ENCODE data around the gene NRXN3.

NRXN3 gene

GRCh38 chr14:78170203-78170602 lies at the start of gene NRXN3:
Gene NRXN3, plus strand, starts transcription at chr14:78170373. Its CDS starts 72,721 bp downstream, at chr14:78243094.
- TF ChIP-seq JUND (IDR thresholded peaks at IDR 0.05; ENCODE audit: low read depth): no peak
- peak in 1 of 2 experiments; percentile 30 for DNase-seq (ENCODE audit: low read depth in 1 of 2, low spot score in 1 of 2)
- in situ Hi-C loops (cut with HindIII; ENCODE audit: low pct_unique_long_range_greater_than_20kb, low sequenced_read_pairs): no loop called here

GRCh38 chr14:78122436-78122835 lies 47.7 kb upstream of the NRXN3 start:
- in situ Hi-C loops (cut with HindIII; ENCODE audit: low pct_unique_long_range_greater_than_20kb, low sequenced_read_pairs): no loop called here
- no peak for TF ChIP-seq JUND (IDR thresholded peaks at IDR 0.05; ENCODE audit: low read depth)
- no peak for DNase-seq (ENCODE audit: low read depth in 1 of 2, low spot score in 1 of 2)

- in situ Hi-C loops (cut with HindIII; ENCODE audit: low pct_unique_long_range_greater_than_20kb, low sequenced_read_pairs): no loop called here
- no peak for TF ChIP-seq JUND (IDR thresholded peaks at IDR 0.05; ENCODE audit: low read depth)
These were observed 46.4 kb upstream of the NRXN3 start for GRCh38 chr14:78123650-78124253.

DNA sequence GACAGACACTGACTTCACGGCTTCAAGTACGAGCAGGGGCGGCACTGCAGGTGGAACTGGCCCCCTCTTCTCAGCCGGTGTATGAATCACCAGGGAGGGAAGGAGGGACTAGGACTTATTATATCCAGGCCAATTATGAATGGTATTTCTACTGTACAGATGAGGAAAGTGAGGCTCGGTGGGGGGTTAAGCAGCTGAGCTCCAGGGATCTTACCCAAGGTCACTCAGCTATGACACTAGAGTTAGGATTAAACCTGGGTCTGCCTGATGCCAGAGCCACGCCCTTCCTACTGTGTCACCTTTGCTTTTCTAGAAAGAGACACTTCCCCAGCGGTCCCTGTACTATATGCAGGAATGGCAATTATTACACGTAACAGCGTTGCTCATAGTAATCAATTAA lies 42.2 kb upstream of the NRXN3 start:
- in situ Hi-C loops (cut with HindIII; ENCODE audit: low pct_unique_long_range_greater_than_20kb, low sequenced_read_pairs): no loop called here
- no peak for TF ChIP-seq JUND (IDR thresholded peaks at IDR 0.05; ENCODE audit: low read depth)
- no peak for DNase-seq (ENCODE audit: low read depth in 1 of 2, low spot score in 1 of 2)

More at GRCh38 chr14:78123650-78124253, 46.4 kb upstream of the NRXN3 start:
- no peak for DNase-seq (ENCODE audit: low read depth in 1 of 2, low spot score in 1 of 2)

- in situ Hi-C loops (cut with HindIII; ENCODE audit: low pct_unique_long_range_greater_than_20kb, low sequenced_read_pairs): no loop called here
- no peak for TF ChIP-seq JUND (IDR thresholded peaks at IDR 0.05; ENCODE audit: low read depth)
- DNase-seq (ENCODE audit: low read depth in 1 of 2, low spot score in 1 of 2): no peak
These were observed 40.8 kb upstream of the NRXN3 start for GRCh38 chr14:78129375-78129774.

DNA sequence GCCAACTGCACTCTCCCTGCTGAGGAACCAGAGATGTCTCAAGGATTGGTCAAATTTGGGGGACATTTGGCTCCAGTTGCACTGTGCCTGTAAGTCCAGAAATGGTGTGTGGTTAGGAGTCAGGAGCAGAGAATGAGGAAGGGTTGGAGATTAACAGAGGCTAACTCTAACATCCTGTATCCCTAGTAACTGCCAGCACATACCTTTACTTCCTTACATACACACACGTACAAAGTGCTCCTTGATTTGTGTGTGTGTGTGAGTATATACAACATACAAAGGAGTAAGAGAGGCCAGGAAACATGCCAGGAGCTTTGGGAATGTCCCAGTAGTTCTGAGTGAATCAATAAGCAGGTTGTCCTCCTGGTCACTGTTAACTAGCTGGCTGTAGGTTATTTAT lies 39.8 kb upstream of the NRXN3 start:
- in situ Hi-C loops (cut with HindIII; ENCODE audit: low pct_unique_long_range_greater_than_20kb, low sequenced_read_pairs): no loop called here
- DNase-seq (ENCODE audit: low read depth in 1 of 2, low spot score in 1 of 2): no peak
- no peak for TF ChIP-seq JUND (IDR thresholded peaks at IDR 0.05; ENCODE audit: low read depth)

GRCh38 chr14:78131201-78131600 lies 39.0 kb upstream of the NRXN3 start:
- in situ Hi-C loops (cut with HindIII; ENCODE audit: low pct_unique_long_range_greater_than_20kb, low sequenced_read_pairs): no loop called here
- no peak for TF ChIP-seq JUND (IDR thresholded peaks at IDR 0.05; ENCODE audit: low read depth)
- no peak for DNase-seq (ENCODE audit: low read depth in 1 of 2, low spot score in 1 of 2)

GRCh38 chr14:78131616-78132015 lies 38.6 kb upstream of the NRXN3 start:
- in situ Hi-C loops (cut with HindIII; ENCODE audit: low pct_unique_long_range_greater_than_20kb, low sequenced_read_pairs): no loop called here
- no peak for DNase-seq (ENCODE audit: low read depth in 1 of 2, low spot score in 1 of 2)
- TF ChIP-seq JUND (IDR thresholded peaks at IDR 0.05; ENCODE audit: low read depth): no peak

DNA sequence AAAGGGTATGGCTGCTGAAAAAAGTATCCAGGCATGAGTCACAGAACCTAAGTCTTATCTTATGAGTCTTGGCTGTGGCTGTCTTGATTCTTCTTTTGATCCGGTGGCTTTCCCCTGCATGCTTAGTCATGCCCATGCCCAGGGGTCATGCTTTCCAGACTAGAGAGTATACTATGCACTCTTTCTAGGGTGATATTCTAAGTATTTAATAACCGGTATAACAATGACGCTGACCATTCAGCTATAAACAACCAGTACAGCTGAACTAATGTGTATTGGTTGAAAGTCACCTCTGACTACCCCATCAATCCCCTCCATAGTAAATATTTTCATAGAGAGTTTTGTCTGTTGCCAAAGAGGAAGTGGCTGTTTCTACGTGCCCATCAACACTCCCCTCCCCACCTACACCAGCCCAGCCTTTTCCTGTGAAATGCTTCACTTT lies 34.7 kb upstream of the NRXN3 start:
- no peak for TF ChIP-seq JUND (IDR thresholded peaks at IDR 0.05; ENCODE audit: low read depth)
- no peak for DNase-seq (ENCODE audit: low read depth in 1 of 2, low spot score in 1 of 2)
- in situ Hi-C loops (cut with HindIII; ENCODE audit: low pct_unique_long_range_greater_than_20kb, low sequenced_read_pairs): no loop called here

GRCh38 chr14:78136695-78137094 lies 33.5 kb upstream of the NRXN3 start:
- in situ Hi-C loops (cut with HindIII; ENCODE audit: low pct_unique_long_range_greater_than_20kb, low sequenced_read_pairs): no loop called here
- no peak for DNase-seq (ENCODE audit: low read depth in 1 of 2, low spot score in 1 of 2)
- no peak for TF ChIP-seq JUND (IDR thresholded peaks at IDR 0.05; ENCODE audit: low read depth)

DNA sequence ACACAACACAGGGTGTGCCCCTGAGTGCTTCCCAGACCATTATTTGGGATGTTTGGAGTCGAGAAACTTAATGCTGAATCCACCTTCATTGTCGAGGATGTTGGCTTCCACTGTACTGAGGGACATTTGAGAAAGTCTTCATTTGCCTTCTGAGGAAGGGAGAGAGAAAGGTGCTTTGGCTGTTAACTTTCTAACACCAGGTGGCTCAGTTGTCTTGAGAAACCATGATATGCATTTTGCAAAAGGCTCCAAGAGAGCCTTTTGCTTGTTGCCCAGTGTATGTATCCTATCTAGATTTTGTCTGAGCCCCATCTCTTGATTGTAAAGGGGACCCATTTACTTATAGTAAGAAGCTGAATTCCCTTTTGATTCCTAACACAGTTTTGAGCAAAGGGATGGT lies 28.6 kb upstream of the NRXN3 start:
- peak in 1 of 2 experiments; percentile 12 for DNase-seq (ENCODE audit: low read depth in 1 of 2, low spot score in 1 of 2)
- TF ChIP-seq JUND (IDR thresholded peaks at IDR 0.05; ENCODE audit: low read depth): no peak
- in situ Hi-C loops (cut with HindIII; ENCODE audit: low pct_unique_long_range_greater_than_20kb, low sequenced_read_pairs): no loop called here

- DNase-seq (ENCODE audit: low read depth in 1 of 2, low spot score in 1 of 2): no peak
- in situ Hi-C loops (cut with HindIII; ENCODE audit: low pct_unique_long_range_greater_than_20kb, low sequenced_read_pairs): no loop called here
- TF ChIP-seq JUND (IDR thresholded peaks at IDR 0.05; ENCODE audit: low read depth): no peak
These were observed 27.2 kb upstream of the NRXN3 start for GRCh38 chr14:78142998-78143397.

DNA sequence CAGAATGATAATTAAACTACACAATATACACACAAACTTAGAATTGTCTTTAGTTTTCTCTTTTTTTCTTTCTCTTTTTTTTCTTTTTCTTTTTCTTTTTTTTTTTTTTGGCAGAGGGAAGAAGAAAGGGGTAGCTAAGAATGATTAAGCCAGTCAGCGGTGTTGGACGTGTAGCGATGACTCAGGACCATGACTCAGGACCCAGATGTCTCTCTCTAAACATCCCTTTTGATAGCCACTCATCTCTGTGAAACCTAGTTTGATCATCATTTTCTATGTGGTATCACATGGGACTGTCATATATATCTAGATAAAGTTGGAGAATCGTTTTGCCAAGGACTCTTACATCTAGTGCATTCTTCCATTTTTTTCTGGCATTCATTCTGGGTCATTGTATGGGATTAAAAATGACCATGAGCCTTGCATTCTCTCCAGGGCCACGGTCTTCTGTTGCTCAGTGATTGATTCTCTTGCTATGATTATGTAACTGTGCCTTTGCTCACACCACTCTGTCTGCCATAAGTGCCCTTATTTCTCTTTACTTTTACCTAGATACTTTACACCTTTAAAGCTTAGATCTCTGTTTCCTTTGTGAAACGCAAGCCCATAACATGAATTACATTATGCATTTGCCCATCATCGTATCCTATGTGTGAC lies 26.6 kb upstream of the NRXN3 start:
- no peak for TF ChIP-seq JUND (IDR thresholded peaks at IDR 0.05; ENCODE audit: low read depth)
- no peak for DNase-seq (ENCODE audit: low read depth in 1 of 2, low spot score in 1 of 2)
- in situ Hi-C loops (cut with HindIII; ENCODE audit: low pct_unique_long_range_greater_than_20kb, low sequenced_read_pairs): no loop called here

All from T47D (cell line).